Activated naive CD4-positive, alpha-beta T cell treated with anti-CD3 and anti-CD28 coated beads, Interleukin-2, amount 10 ng/mL, durations not matched to agents 7 days and 5 days (primary cell): Measurements from ENCODE around the gene CHRM4.

Experiments used
- CTCF ChIA-PET: fragments of 350-600 bp; sonication (Branson Sonifier 250); formaldehyde crosslinking; loops from one replicate; lab custom pipeline; 2021; ENCODE audit warnings: antibody characterized with exemption; lab: Charles Lee
- DNase-seq: peaks from one replicate; pipeline ENCODE4 v3.0.0-alpha.2; 2020
- H3K27ac Mint-ChIP-seq: one replicate; pipeline ENCODE4 v1.8.0; 2021; ENCODE audit warnings: mild to moderate bottlenecking, moderate library complexity, mixed read lengths
- H3K27me3 Mint-ChIP-seq: one replicate; pipeline ENCODE4 v1.8.0; 2021; ENCODE audit warnings: mild to moderate bottlenecking, mixed read lengths
- H3K36me3 Mint-ChIP-seq: one replicate; pipeline ENCODE4 v1.8.0; 2021; ENCODE audit warnings: mixed read lengths
- H3K4me1 Mint-ChIP-seq: one replicate; pipeline ENCODE4 v1.8.0; 2021; ENCODE audit warnings: mixed read lengths
- H3K4me3 Mint-ChIP-seq: one replicate; pipeline ENCODE4 v1.8.0; 2021; ENCODE audit warnings: mild to moderate bottlenecking, moderate library complexity, mixed read lengths
- H3K9me3 Mint-ChIP-seq: one replicate; pipeline ENCODE4 v1.8.0; 2021; ENCODE audit warnings: mixed read lengths

CHRM4 gene

GRCh38 chr11:46363455-46364005, 28.0 kb downstream of the CHRM4 start:
- DNase-seq: no peak
- Mint-ChIP-seq H3K9me3 (no peaks in the 10 kb centered on the region), H3K36me3 (peaks cover 12% of the 10 kb centered on the region), H3K4me1 (peaks cover 52% of the 10 kb centered on the region), H3K27ac (no peak overlapping the region), H3K27me3 (no peaks in the 10 kb centered on the region), H3K4me3 (no peak overlapping the region)
- CTCF ChIA-PET: interaction anchor here (1.5 to 11.2 kb wide), 2 partner anchors 12 to 20 kb away, joined by 4 to 255 read pairs; no protein-coding TSS in a partner anchor

GRCh38 chr11:46363031-46363407, 28.6 kb downstream of the CHRM4 start:
- H3K27ac Mint-ChIP-seq: peak overlapping the region; percentile 71
- no peak for DNase-seq
- CTCF ChIA-PET: interaction anchor here (1.5 to 11.2 kb wide), 2 partner anchors 12 to 21 kb away, joined by 4 to 255 read pairs; no protein-coding TSS in a partner anchor
- peaks cover 54% of the 10 kb centered on the region for H3K4me1 Mint-ChIP-seq
- H3K27me3 Mint-ChIP-seq: no peaks in the 10 kb centered on the region
- peaks cover 8% of the 10 kb centered on the region for H3K36me3 Mint-ChIP-seq
- H3K9me3 Mint-ChIP-seq: no peaks in the 10 kb centered on the region
- H3K4me3 Mint-ChIP-seq: no peak overlapping the region

- Mint-ChIP-seq H3K36me3 (peaks cover 6% of the 10 kb centered on the region), H3K27me3 (no peaks in the 10 kb centered on the region), H3K4me3 (peak overlapping the region; percentile 73), H3K27ac (peak overlapping the region; percentile 71), H3K4me1 (peaks cover 57% of the 10 kb centered on the region), H3K9me3 (no peaks in the 10 kb centered on the region)
- CTCF ChIA-PET: interaction anchor here (1.5 to 11.2 kb wide), 3 partner anchors 9 to 21 kb away, joined by 4 to 255 read pairs (median 6); no protein-coding TSS in a partner anchor
- DNase-seq: no peak
These were observed 29.2 kb downstream of the CHRM4 start for GRCh38 chr11:46362156-46363030.

GRCh38 chr11:46361283-46362155, 30.1 kb downstream of the CHRM4 start:
- Mint-ChIP-seq H3K9me3 (no peaks in the 10 kb centered on the region), H3K4me1 (peaks cover 56% of the 10 kb centered on the region), H3K36me3 (peaks cover 10% of the 10 kb centered on the region), H3K27ac (peak overlapping the region; percentile 89), H3K4me3 (peak overlapping the region; percentile 73), H3K27me3 (no peaks in the 10 kb centered on the region)
- CTCF ChIA-PET: interaction anchor here (1.0 to 11.2 kb wide), 4 partner anchors 10 to 194 kb away, joined by 3 to 255 read pairs (median 5); no protein-coding TSS in a partner anchor
- DNase-seq: peak; percentile 81

- H3K36me3 Mint-ChIP-seq: peaks cover 17% of the 10 kb centered on the region
- no peaks in the 10 kb centered on the region for H3K27me3 Mint-ChIP-seq
- H3K9me3 Mint-ChIP-seq: no peaks in the 10 kb centered on the region
- H3K4me3 Mint-ChIP-seq: peak overlapping the region; percentile 73
- peaks cover 61% of the 10 kb centered on the region for H3K4me1 Mint-ChIP-seq
- CTCF ChIA-PET: interaction anchor here (1.0 to 11.2 kb wide), 5 partner anchors 9 to 195 kb away, joined by 3 to 255 read pairs (median 4); no protein-coding TSS in a partner anchor
- H3K27ac Mint-ChIP-seq: peak overlapping the region; percentile 89
- DNase-seq: no peak
These were observed 30.7 kb downstream of the CHRM4 start for GRCh38 chr11:46360878-46361277.

- no peak for DNase-seq
- Mint-ChIP-seq H3K36me3 (peaks cover 18% of the 10 kb centered on the region), H3K9me3 (no peaks in the 10 kb centered on the region), H3K4me1 (peaks cover 58% of the 10 kb centered on the region), H3K4me3 (no peak overlapping the region), H3K27ac (no peak overlapping the region), H3K27me3 (no peaks in the 10 kb centered on the region)
- CTCF ChIA-PET: interaction anchor here (1.0 to 11.2 kb wide), 4 partner anchors 9 to 122 kb away, joined by 3 to 255 read pairs (median 5); no protein-coding TSS in a partner anchor
These were observed 31.6 kb downstream of the CHRM4 start for GRCh38 chr11:46359953-46360352.

GRCh38 chr11:46357483-46357936, 34.1 kb downstream of the CHRM4 start:
- CTCF ChIA-PET: interaction anchor here (1.0 to 3.3 kb wide), 2 partner anchors 10 to 11 kb away, joined by 3 to 14 read pairs; partner anchors contain the start of gene DGKZ
- Mint-ChIP-seq H3K4me3 (no peak overlapping the region), H3K27me3 (no peaks in the 10 kb centered on the region), H3K36me3 (peaks cover 23% of the 10 kb centered on the region), H3K27ac (no peak overlapping the region), H3K4me1 (peaks cover 69% of the 10 kb centered on the region), H3K9me3 (no peaks in the 10 kb centered on the region)
- no peak for DNase-seq

- H3K36me3 Mint-ChIP-seq: peaks cover 22% of the 10 kb centered on the region
- DNase-seq: no peak
- H3K4me3 Mint-ChIP-seq: no peak overlapping the region
- no peaks in the 10 kb centered on the region for H3K27me3 Mint-ChIP-seq
- no peaks in the 10 kb centered on the region for H3K9me3 Mint-ChIP-seq
- no peak overlapping the region for H3K27ac Mint-ChIP-seq
- peaks cover 69% of the 10 kb centered on the region for H3K4me1 Mint-ChIP-seq
- CTCF ChIA-PET: interaction anchor here (3.3 kb wide), 1 partner anchor 11 kb away, joined by 14 read pairs; no protein-coding TSS in a partner anchor
These were observed 34.6 kb downstream of the CHRM4 start for GRCh38 chr11:46356924-46357482.

- peak overlapping the region; percentile 15 for H3K4me3 Mint-ChIP-seq
- H3K9me3 Mint-ChIP-seq: no peaks in the 10 kb centered on the region
- no peak for DNase-seq
- H3K27me3 Mint-ChIP-seq: no peaks in the 10 kb centered on the region
- peaks cover 43% of the 10 kb centered on the region for H3K36me3 Mint-ChIP-seq
- CTCF ChIA-PET: interaction anchor here (1.2 to 7.0 kb wide), 5 partner anchors 10 to 264 kb away, joined by 3 to 255 read pairs (median 3); partner anchors contain the start of genes ATG13 and HARBI1
- peaks cover 82% of the 10 kb centered on the region for H3K4me1 Mint-ChIP-seq
- H3K27ac Mint-ChIP-seq: peak overlapping the region; percentile 72
These were observed 37.9 kb downstream of the CHRM4 start for GRCh38 chr11:46353698-46354097.

- Mint-ChIP-seq H3K4me3 (peak overlapping the region; percentile 69), H3K9me3 (no peaks in the 10 kb centered on the region), H3K4me1 (peaks cover 73% of the 10 kb centered on the region), H3K27ac (peak overlapping the region; percentile 78), H3K36me3 (peaks cover 48% of the 10 kb centered on the region), H3K27me3 (no peaks in the 10 kb centered on the region)
- DNase-seq: peak; percentile 82
- CTCF ChIA-PET: interaction anchor here (0.7 to 7.0 kb wide), 14 partner anchors 10 to 266 kb away, joined by 3 to 255 read pairs (median 5); partner anchors contain the start of gene ATG13
These were observed 39.3 kb downstream of the CHRM4 start for GRCh38 chr11:46352063-46352841.

- Mint-ChIP-seq H3K36me3 (peaks cover 44% of the 10 kb centered on the region), H3K4me3 (peak overlapping the region; percentile 69), H3K4me1 (peaks cover 74% of the 10 kb centered on the region), H3K27ac (peak overlapping the region; percentile 72), H3K27me3 (no peaks in the 10 kb centered on the region), H3K9me3 (no peaks in the 10 kb centered on the region)
- no peak for DNase-seq
- CTCF ChIA-PET: interaction anchor here (0.8 to 7.0 kb wide), 8 partner anchors 9 to 57 kb away, joined by 3 to 255 read pairs (median 8); no protein-coding TSS in a partner anchor
These were observed 40.0 kb downstream of the CHRM4 start for GRCh38 chr11:46351606-46352005.

GRCh38 chr11:46351148-46351547, 40.4 kb downstream of the CHRM4 start:
- H3K27ac Mint-ChIP-seq: peak overlapping the region; percentile 72
- no peaks in the 10 kb centered on the region for H3K9me3 Mint-ChIP-seq
- peaks cover 39% of the 10 kb centered on the region for H3K36me3 Mint-ChIP-seq
- H3K4me1 Mint-ChIP-seq: peaks cover 75% of the 10 kb centered on the region
- H3K4me3 Mint-ChIP-seq: peak overlapping the region; percentile 69
- H3K27me3 Mint-ChIP-seq: no peaks in the 10 kb centered on the region
- no peak for DNase-seq
- CTCF ChIA-PET: interaction anchor here (0.8 to 7.0 kb wide), 6 partner anchors 13 to 56 kb away, joined by 3 to 255 read pairs (median 9); no protein-coding TSS in a partner anchor
